GM12891 (cell line): ENCODE measurements around the gene CHMP4B.
"Not testable (repeated sequence)": the region's sequence is repeated elsewhere in the genome, so short reads cannot be mapped to it uniquely, and the experiment has no call there.

ENCODE experiments used
- DNase-seq: peaks from one replicate; pipeline ENCODE4 v3.0.0; 2011; ENCODE audit warnings: low spot score; ENCODE audit not compliant: insufficient read length
- FAIRE-seq: peaks from 2 replicates; lab custom pipeline; 2011; peaks lifted over from hg19 to GRCh38; lab: Jason Lieb, UNC
- PAX5 ChIP-seq: IDR thresholded peaks from 2 replicates; pipeline ENCODE4 v1.6.1; 2011; ENCODE audit warnings: low read length, moderate library complexity, mild to moderate bottlenecking; ENCODE audit not compliant: insufficient read depth, severe bottlenecking
- POLR2A ChIP-seq: IDR thresholded peaks from 2 replicates; pipeline ENCODE4 v1.6.1; 2011; ENCODE audit warnings: low read depth, low read length, control low read depth
- POLR2AphosphoS5 ChIP-seq: IDR thresholded peaks from 2 replicates; pipeline ENCODE4 v1.6.1; 2011; ENCODE audit warnings: low read depth, low read length, control low read depth
- POU2F2 ChIP-seq: IDR thresholded peaks from 2 replicates; pipeline ENCODE4 v1.6.1; 2011; ENCODE audit warnings: low read depth, mild to moderate bottlenecking, control low read depth, low read length, moderate library complexity
- SPI1 ChIP-seq: IDR thresholded peaks from 2 replicates; pipeline ENCODE4 v1.6.1; 2011; ENCODE audit warnings: low read depth, low read length, control low read depth
- TAF1 ChIP-seq: IDR thresholded peaks from 2 replicates; pipeline ENCODE4 v1.6.1; 2011; ENCODE audit warnings: low read depth, low read length, control low read depth

Gene CHMP4B

GRCh38 chr20:33788351-33789049, 22.6 kb upstream of the CHMP4B start:
- no peak for FAIRE-seq
- TF ChIP-seq POLR2AphosphoS5 = no peak
- no peak for TF ChIP-seq SPI1
- TF ChIP-seq POU2F2 = no peak
- TF ChIP-seq TAF1 = no peak
- no peak for TF ChIP-seq PAX5
- no peak for TF ChIP-seq POLR2A

GRCh38 chr20:33789109-33789857, 21.9 kb upstream of the CHMP4B start:
- TF ChIP-seq POLR2A (no peak), POLR2AphosphoS5 (no peak), TAF1 (no peak), POU2F2 (no peak), SPI1 (no peak), PAX5 (no peak)
- DNase-seq = no peak
- FAIRE-seq = no peak

More at GRCh38 chr20:33788351-33789049, 22.6 kb upstream of the CHMP4B start:
- DNase-seq = no peak

GRCh38 chr20:33789858-33790182, 21.3 kb upstream of the CHMP4B start:
- DNase-seq = no peak
- no peak for FAIRE-seq
- TF ChIP-seq TAF1 (no peak), SPI1 (no peak), POLR2AphosphoS5 (no peak), POU2F2 (no peak), PAX5 (no peak), POLR2A (no peak)

- FAIRE-seq = no peak
- no peak for DNase-seq
- TF ChIP-seq TAF1 (no peak), POLR2A (no peak), POLR2AphosphoS5 (no peak), PAX5 (no peak), SPI1 (no peak), POU2F2 (no peak)
Measured at GRCh38 chr20:33790566-33790965, 20.6 kb upstream of the CHMP4B start.

GRCh38 chr20:33791021-33791420, 20.1 kb upstream of the CHMP4B start:
- FAIRE-seq (no peak), DNase-seq (no peak)
- TF ChIP-seq POU2F2 (no peak), SPI1 (no peak), POLR2A (no peak), POLR2AphosphoS5 (no peak), PAX5 (no peak), TAF1 (no peak)

- TF ChIP-seq POU2F2 = no peak
- no peak for TF ChIP-seq PAX5
- TF ChIP-seq TAF1 = no peak
- no peak for TF ChIP-seq POLR2A
- no peak for TF ChIP-seq SPI1
- no peak for TF ChIP-seq POLR2AphosphoS5
- FAIRE-seq (no peak), DNase-seq (no peak)
Measured at GRCh38 chr20:33791540-33791939, 19.6 kb upstream of the CHMP4B start.

- DNase-seq = peak; percentile 53
- TF ChIP-seq SPI1 = no peak
- TF ChIP-seq POLR2A = no peak
- no peak for TF ChIP-seq POLR2AphosphoS5
- no peak for TF ChIP-seq PAX5
- no peak for TF ChIP-seq TAF1
- no peak for TF ChIP-seq POU2F2
- FAIRE-seq = peak; percentile 48
Measured at GRCh38 chr20:33791959-33792597, 19.1 kb upstream of the CHMP4B start.

GRCh38 chr20:33792598-33792989, 18.6 kb upstream of the CHMP4B start:
- FAIRE-seq = not testable (repeated sequence)

GRCh38 chr20:33793011-33793931, 17.9 kb upstream of the CHMP4B start:
- TF ChIP-seq POLR2A = no peak
- FAIRE-seq = no peak
- DNase-seq = no peak

More at GRCh38 chr20:33792598-33792989, 18.6 kb upstream of the CHMP4B start:
- not testable (repeated sequence) for DNase-seq
